G401 (cell line): ENCODE measurements around the gene ZDHHC20. TPM values are rescaled to one million over a fixed set of nuclear protein-coding genes. Genes with fewer than 3 reads are reported as not detected.

Source experiments
- DNase-seq: peaks from one replicate; pipeline ENCODE4 v3.0.0-alpha.2; 2015; ENCODE audit warnings: low spot score
- in situ Hi-C: cut with HindIII; loops from 2 replicates; pipeline ENCODE4 v1.10.0; 2016; ENCODE audit warnings: low sequenced_read_pairs, mixed read lengths
- total RNA-seq: library from RNA; depleted of rRNA; stranded (reverse); fragments of >200 nt; shearing (Covaris generic); gene quantifications from 2 replicates; pipeline ENCODE4 v1.2.3, GENCODE V29; 2014; rRNA removed

ZDHHC20 gene
- 60.2 and 90.6 TPM in 2 replicates for total RNA-seq

- peak; percentile 87 for DNase-seq
- in situ Hi-C loops, result no loop called here
Measured at GRCh38 chr13:21458813-21459701, at the start of gene ZDHHC20. TSS of gene ZDHHC20 (minus strand) at chr13:21459303. CDS start at chr13:21459171, 132 bp downstream.

- in situ Hi-C loops, result no loop called here
- DNase-seq, result no peak
Measured at GRCh38 chr13:21504379-21504778, 45.3 kb upstream of the ZDHHC20 start.

GRCh38 chr13:21501686-21502085 lies 42.6 kb upstream of the ZDHHC20 start:
- in situ Hi-C loops, result no loop called here
- DNase-seq, result no peak

- in situ Hi-C loops, result no loop called here
- no peak for DNase-seq
Measured at GRCh38 chr13:21486322-21486721, 27.2 kb upstream of the ZDHHC20 start.

- in situ Hi-C loops, result no loop called here
- DNase-seq, result no peak
Measured at GRCh38 chr13:21483748-21484147, 24.6 kb upstream of the ZDHHC20 start.

GRCh38 chr13:21481359-21481758 lies 22.3 kb upstream of the ZDHHC20 start:
- in situ Hi-C loops, result no loop called here

GRCh38 chr13:21478881-21479808 lies 20.0 kb upstream of the ZDHHC20 start:
- peak; percentile 86 for DNase-seq
- in situ Hi-C loops, result no loop called here

More at GRCh38 chr13:21481359-21481758, 22.3 kb upstream of the ZDHHC20 start:
- no peak for DNase-seq

GRCh38 chr13:21476893-21477472 lies 17.9 kb upstream of the ZDHHC20 start:
- DNase-seq, result peak; percentile 77
- in situ Hi-C loops, result no loop called here

GRCh38 chr13:21475115-21475514 lies 16.0 kb upstream of the ZDHHC20 start:
- in situ Hi-C loops, result no loop called here

GRCh38 chr13:21470785-21471184 lies 11.7 kb upstream of the ZDHHC20 start:
- DNase-seq, result no peak
- in situ Hi-C loops, result no loop called here

More at GRCh38 chr13:21475115-21475514, 16.0 kb upstream of the ZDHHC20 start:
- DNase-seq, result no peak

- in situ Hi-C loops, result no loop called here
- no peak for DNase-seq
Measured at GRCh38 chr13:21466527-21466926, 7.4 kb upstream of the ZDHHC20 start.

- in situ Hi-C loops, result no loop called here
Measured at GRCh38 chr13:21465710-21466160, 6.6 kb upstream of the ZDHHC20 start.

GRCh38 chr13:21463424-21463823 lies 4.3 kb upstream of the ZDHHC20 start:
- no peak for DNase-seq
- in situ Hi-C loops, result no loop called here

More at GRCh38 chr13:21465710-21466160, 6.6 kb upstream of the ZDHHC20 start:
- no peak for DNase-seq

GRCh38 chr13:21461131-21461530 lies 2.0 kb upstream of the ZDHHC20 start:
- in situ Hi-C loops, result no loop called here
- DNase-seq, result no peak

GRCh38 chr13:21458451-21458812 lies 671 bp downstream of the ZDHHC20 start:
- DNase-seq, result peak; percentile 67
- in situ Hi-C loops, result no loop called here

- in situ Hi-C loops, result no loop called here
- DNase-seq, result no peak
Measured at GRCh38 chr13:21453387-21454081, 5.6 kb downstream of the ZDHHC20 start.

- in situ Hi-C loops, result no loop called here
Measured at GRCh38 chr13:21450936-21451335, 8.2 kb downstream of the ZDHHC20 start.

GRCh38 chr13:21446656-21447055 lies 12.4 kb downstream of the ZDHHC20 start:
- DNase-seq, result no peak
- in situ Hi-C loops, result no loop called here

More at GRCh38 chr13:21450936-21451335, 8.2 kb downstream of the ZDHHC20 start:
- DNase-seq, result no peak

- peak; percentile 23 for DNase-seq
- in situ Hi-C loops, result no loop called here
Measured at GRCh38 chr13:21445759-21446158, 13.3 kb downstream of the ZDHHC20 start.
